Upper lobe of right lung (tissue), 1 donor: ENCODE results near the gene ZBTB46. TPM values are rescaled to one million over a fixed set of nuclear protein-coding genes. Genes with fewer than 3 reads are reported as not detected.

Experiments used
- ATAC-seq: fragments of 200-7000 bp; cut with Tn5 transposase; one replicate; pipeline ENCODE4 v1.9.1; 2020; ENCODE audit warnings: mild to moderate bottlenecking, moderate library complexity
- DNase-seq: peaks from one replicate; pipeline ENCODE4 v3.0.0-alpha.2; 2020
- H3K27ac ChIP-seq: fragments of 200-600 bp; one replicate; pipeline ENCODE4 v1.8.0; 2022
- H3K27me3 ChIP-seq: fragments of 200-600 bp; one replicate; pipeline ENCODE4 v1.8.0; 2022; ENCODE audit warnings: mild to moderate bottlenecking
- H3K36me3 ChIP-seq: fragments of 200-600 bp; one replicate; pipeline ENCODE4 v1.8.0; 2022
- H3K4me1 ChIP-seq: fragments of 200-600 bp; one replicate; pipeline ENCODE4 v1.8.0; 2022
- H3K4me3 ChIP-seq: fragments of 200-600 bp; one replicate; pipeline ENCODE4 v1.8.0; 2022; ENCODE audit warnings: mild to moderate bottlenecking
- H3K9me3 ChIP-seq: fragments of 200-600 bp; one replicate; pipeline ENCODE4 v1.8.0; 2022
- intact Hi-C: fragments of 100-400 bp; cut with DNase I; formaldehyde crosslinking; loops from one replicate; pipeline ENCODE4 v1.11.0; 2022
- total RNA-seq: library from RNA; stranded (reverse); fragmentation: NEBNext Ultra II Directional; extraction: Animal tissue kit (Norgen Biotek cat#: 25700); gene quantifications from one replicate; pipeline ENCODE4 v1.2.1, GENCODE V29; 2021
- TF ChIP-seq, protein P1 (sequence below): fragments of 200-600 bp; IDR thresholded peaks from one replicate; pipeline ENCODE4 v1.8.0; 2022; ENCODE audit warnings: antibody characterized with exemption
- donor health status: DM: no; HTN: yes; CAD: no; lungs with severe emphysema.

ZBTB46 gene
- total RNA-seq, 1 donor from 2014 or later = 19.7 TPM

DNA sequence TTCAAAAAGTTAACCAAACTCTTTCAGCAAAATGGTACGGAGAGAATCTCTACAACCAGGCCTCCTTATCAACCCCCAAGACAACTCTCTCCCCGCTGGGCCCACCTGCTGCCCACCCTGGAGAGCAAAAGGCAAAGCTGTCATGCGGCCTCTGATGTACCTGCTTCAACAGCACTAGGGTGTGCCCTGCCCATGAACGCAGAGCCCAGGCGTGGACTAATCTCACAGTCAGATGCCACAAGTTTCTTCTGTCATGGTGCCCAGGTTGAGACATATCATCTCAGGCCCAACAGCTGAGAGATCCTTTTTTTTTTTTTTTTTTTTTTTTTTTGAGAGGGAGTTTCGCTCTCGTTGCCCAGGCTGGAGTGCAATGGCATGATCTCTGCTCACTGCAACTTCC is 65.2 kb downstream of the ZBTB46 start:
- Histone ChIP-seq H3K36me3 (no peaks in the 10 kb centered on the region), H3K4me3 (no peak overlapping the region), H3K9me3 (no peaks in the 10 kb centered on the region), H3K27me3 (no peaks in the 10 kb centered on the region), H3K4me1 (no peaks in the 10 kb centered on the region), H3K27ac (no peak overlapping the region)
- DNase-seq (no peak), ATAC-seq (no peak)
- TF ChIP-seq, protein P1, sequence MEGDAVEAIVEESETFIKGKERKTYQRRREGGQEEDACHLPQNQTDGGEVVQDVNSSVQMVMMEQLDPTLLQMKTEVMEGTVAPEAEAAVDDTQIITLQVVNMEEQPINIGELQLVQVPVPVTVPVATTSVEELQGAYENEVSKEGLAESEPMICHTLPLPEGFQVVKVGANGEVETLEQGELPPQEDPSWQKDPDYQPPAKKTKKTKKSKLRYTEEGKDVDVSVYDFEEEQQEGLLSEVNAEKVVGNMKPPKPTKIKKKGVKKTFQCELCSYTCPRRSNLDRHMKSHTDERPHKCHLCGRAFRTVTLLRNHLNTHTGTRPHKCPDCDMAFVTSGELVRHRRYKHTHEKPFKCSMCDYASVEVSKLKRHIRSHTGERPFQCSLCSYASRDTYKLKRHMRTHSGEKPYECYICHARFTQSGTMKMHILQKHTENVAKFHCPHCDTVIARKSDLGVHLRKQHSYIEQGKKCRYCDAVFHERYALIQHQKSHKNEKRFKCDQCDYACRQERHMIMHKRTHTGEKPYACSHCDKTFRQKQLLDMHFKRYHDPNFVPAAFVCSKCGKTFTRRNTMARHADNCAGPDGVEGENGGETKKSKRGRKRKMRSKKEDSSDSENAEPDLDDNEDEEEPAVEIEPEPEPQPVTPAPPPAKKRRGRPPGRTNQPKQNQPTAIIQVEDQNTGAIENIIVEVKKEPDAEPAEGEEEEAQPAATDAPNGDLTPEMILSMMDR = no peak
- intact Hi-C loops = no loop called here

DNA sequence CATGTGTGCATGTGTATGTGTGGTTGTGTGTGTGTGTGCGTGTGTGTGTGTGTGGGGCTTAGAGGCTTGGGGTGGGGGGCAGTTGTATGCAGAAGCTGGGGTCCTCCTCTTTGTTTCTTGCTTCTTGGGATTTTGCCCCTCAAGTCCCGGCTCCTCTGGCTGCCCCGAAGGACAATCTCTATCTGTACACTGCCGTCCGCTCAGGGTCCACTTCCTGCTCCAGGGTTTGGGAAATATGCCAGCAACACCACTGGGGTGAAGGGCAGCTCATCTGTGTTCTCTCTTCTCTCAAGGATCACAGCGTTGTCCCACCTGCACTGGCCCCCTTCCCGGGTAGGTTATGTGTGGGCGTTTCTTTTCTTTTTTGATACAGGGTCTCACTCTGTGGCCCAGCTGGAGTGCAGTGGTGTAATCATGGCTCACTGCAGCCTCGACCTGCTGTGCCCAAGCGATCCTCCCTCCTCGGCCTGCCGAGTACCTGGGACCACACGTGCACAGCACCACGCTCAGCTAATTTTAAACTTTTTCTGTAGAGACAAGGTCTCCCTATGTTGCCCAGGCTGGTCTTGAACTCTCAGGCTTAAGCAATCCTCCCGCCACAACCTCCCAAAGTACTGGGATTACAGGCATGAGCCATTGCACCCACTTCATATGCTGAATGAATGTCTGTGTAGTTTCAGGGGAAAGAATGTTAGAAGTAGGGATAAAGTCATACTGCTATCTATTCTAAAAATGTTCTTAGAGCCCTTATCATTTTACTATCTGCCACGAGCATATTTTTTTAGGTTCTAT is 65.8 kb downstream of the ZBTB46 start:
- no peak overlapping the region for H3K27ac ChIP-seq
- no peaks in the 10 kb centered on the region for H3K4me1 ChIP-seq
- no peaks in the 10 kb centered on the region for H3K9me3 ChIP-seq
- TF ChIP-seq, protein P1 = no peak
- no peaks in the 10 kb centered on the region for H3K27me3 ChIP-seq
- intact Hi-C loops = no loop called here
- no peaks in the 10 kb centered on the region for H3K36me3 ChIP-seq
- DNase-seq (no peak), ATAC-seq (no peak)
- no peak overlapping the region for H3K4me3 ChIP-seq

DNA sequence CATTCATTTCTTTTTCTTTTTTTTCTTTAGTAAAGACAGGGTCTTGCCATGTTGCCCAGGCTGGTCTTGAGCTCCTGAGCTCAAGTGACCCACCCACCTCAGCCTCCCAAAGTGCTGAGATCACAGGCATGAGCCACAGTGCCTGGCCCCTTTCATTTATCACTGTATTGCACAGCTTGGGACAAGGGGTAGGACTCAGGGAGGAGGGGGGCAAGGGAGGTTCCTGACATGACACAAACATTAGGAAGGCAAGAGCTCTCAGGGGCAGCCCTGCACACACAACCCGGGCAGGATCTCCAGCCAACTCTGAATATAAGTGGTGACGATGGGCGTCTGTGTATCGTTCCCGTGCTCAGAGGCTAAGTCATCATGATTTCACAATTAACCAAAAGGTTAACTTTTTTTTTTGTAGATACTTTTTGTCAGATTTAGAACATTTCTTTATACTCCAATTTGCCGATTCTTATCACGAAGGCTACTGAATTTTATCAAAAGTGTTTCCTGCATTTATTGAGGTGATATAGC is 71.6 kb downstream of the ZBTB46 start:
- Histone ChIP-seq H3K27ac (no peak overlapping the region), H3K36me3 (no peaks in the 10 kb centered on the region), H3K9me3 (no peaks in the 10 kb centered on the region), H3K4me1 (no peaks in the 10 kb centered on the region), H3K27me3 (no peaks in the 10 kb centered on the region), H3K4me3 (no peak overlapping the region)
- intact Hi-C loops = no loop called here
- DNase-seq (no peak), ATAC-seq (no peak)
- TF ChIP-seq, protein P1 = no peak

DNA sequence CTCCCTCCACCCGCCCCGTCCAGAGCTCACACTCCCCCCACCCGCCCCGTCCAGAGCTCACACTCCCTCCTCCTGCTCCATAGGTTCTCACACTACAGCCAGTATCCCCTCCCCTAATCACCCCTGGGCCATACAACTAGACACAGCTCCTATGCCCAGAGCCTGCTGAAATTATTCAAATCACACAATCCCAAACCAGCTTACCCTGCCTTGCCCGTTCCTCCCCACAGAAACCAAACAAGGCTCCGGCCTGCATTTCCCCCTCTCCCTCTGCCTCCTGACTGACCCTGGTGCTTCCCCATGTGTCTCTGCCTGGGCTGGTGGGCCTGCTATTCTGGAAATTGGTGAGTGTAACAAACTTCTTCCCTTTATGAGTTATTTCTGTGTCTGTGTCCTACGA is 72.9 kb downstream of the ZBTB46 start:
- no peak for DNase-seq
- Histone ChIP-seq H3K4me3 (no peak overlapping the region), H3K27me3 (no peaks in the 10 kb centered on the region), H3K27ac (no peak overlapping the region), H3K4me1 (no peaks in the 10 kb centered on the region), H3K36me3 (no peaks in the 10 kb centered on the region), H3K9me3 (no peaks in the 10 kb centered on the region)
- intact Hi-C loops = no loop called here
- ATAC-seq = no peak
- TF ChIP-seq, protein P1 = no peak

DNA sequence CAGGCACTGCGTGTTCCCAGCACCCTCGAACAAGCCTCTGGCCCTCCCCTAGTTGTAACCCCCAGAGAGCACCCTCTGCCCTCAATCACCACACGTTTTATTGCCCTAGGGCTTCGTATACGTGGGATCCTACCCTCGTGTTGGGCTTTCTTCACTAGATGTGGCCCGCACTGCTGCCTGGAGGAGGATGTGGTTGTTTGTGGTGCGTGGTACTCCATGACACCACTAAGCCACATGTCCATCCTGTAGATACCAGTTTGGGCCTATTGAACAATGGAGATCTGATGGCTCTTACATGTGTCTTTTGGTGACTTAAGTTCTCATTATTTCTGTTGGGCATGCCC is 74.4 kb downstream of the ZBTB46 start:
- no peak overlapping the region for H3K27ac ChIP-seq
- DNase-seq = no peak
- no peaks in the 10 kb centered on the region for H3K27me3 ChIP-seq
- H3K36me3 ChIP-seq = no peaks in the 10 kb centered on the region
- H3K9me3 ChIP-seq = no peaks in the 10 kb centered on the region
- H3K4me1 ChIP-seq = no peaks in the 10 kb centered on the region
- intact Hi-C loops = no loop called here
- no peak overlapping the region for H3K4me3 ChIP-seq
- TF ChIP-seq, protein P1 = no peak
- no peak for ATAC-seq
